Neural progenitor cell (in vitro differentiated cells): ENCODE measurements around the gene LRRC8E.

Source experiments
- EZH2phosphoT487 ChIP-seq: fragments of 200-600 bp; sonication (generic); IDR thresholded peaks from 2 replicates; pipeline ENCODE4 v1.6.1; 2017; ENCODE audit warnings: antibody characterized with exemption
- TF ChIP-seq, protein P1 (sequence below): fragments of 200-600 bp; sonication (generic); IDR thresholded peaks from 2 replicates; pipeline ENCODE4 v1.5.1; 2017; ENCODE audit warnings: antibody characterized with exemption, mild to moderate bottlenecking

DNA sequence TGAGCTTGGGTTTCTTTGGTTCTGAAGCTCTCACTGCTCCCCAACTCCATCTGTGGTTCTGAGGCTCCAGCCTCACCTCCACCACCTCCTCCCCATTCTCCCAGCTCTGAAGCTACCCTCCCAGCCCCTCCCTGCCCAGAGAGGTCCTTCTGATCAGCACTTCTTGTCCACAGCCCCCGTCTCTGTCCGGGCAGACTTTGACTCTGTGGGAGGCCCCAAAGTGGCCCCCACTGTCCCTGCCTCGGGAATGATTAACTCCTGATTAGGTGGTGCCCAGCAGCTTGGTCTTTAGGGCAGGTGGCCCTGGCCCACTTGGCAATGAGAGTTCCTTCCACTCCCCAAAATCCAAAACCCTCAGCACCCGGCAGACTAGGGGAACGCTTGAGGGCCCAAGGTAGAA is 43.9 kb upstream of the LRRC8E start:
- TF ChIP-seq, protein P1, sequence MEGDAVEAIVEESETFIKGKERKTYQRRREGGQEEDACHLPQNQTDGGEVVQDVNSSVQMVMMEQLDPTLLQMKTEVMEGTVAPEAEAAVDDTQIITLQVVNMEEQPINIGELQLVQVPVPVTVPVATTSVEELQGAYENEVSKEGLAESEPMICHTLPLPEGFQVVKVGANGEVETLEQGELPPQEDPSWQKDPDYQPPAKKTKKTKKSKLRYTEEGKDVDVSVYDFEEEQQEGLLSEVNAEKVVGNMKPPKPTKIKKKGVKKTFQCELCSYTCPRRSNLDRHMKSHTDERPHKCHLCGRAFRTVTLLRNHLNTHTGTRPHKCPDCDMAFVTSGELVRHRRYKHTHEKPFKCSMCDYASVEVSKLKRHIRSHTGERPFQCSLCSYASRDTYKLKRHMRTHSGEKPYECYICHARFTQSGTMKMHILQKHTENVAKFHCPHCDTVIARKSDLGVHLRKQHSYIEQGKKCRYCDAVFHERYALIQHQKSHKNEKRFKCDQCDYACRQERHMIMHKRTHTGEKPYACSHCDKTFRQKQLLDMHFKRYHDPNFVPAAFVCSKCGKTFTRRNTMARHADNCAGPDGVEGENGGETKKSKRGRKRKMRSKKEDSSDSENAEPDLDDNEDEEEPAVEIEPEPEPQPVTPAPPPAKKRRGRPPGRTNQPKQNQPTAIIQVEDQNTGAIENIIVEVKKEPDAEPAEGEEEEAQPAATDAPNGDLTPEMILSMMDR: no peak
- no peak for TF ChIP-seq EZH2phosphoT487
